HG03039 (cell line): ENCODE results near the gene DPYSL4.

Experiments used
- ATAC-seq: cut with Tn5 transposase; IDR thresholded peaks from one replicate; pipeline ENCODE4 v1.9.1; 2021; ENCODE audit warnings: mild to moderate bottlenecking, moderate library complexity; ENCODE audit not compliant: unreplicated experiment

The DPYSL4 gene

GRCh38 chr10:132192991-132193665 is 6.4 kb downstream of the DPYSL4 start:
- no peak for ATAC-seq

- no peak for ATAC-seq
These were observed 7.3 kb downstream of the DPYSL4 start for GRCh38 chr10:132193907-132194552.

- no peak for ATAC-seq
These were observed 8.0 kb downstream of the DPYSL4 start for GRCh38 chr10:132194726-132195125.

- no peak for ATAC-seq
These were observed 8.8 kb downstream of the DPYSL4 start for GRCh38 chr10:132195366-132196075.

GRCh38 chr10:132196178-132197113 is 9.7 kb downstream of the DPYSL4 start:
- no peak for ATAC-seq

- no peak for ATAC-seq
These were observed 10.7 kb downstream of the DPYSL4 start for GRCh38 chr10:132197271-132198067.

- no peak for ATAC-seq
These were observed 11.3 kb downstream of the DPYSL4 start for GRCh38 chr10:132198068-132198370.

GRCh38 chr10:132198381-132199181 is 11.8 kb downstream of the DPYSL4 start:
- no peak for ATAC-seq

- no peak for ATAC-seq
These were observed 12.6 kb downstream of the DPYSL4 start for GRCh38 chr10:132199268-132199853.

- no peak for ATAC-seq
These were observed 13.1 kb downstream of the DPYSL4 start for GRCh38 chr10:132199854-132200311.

- no peak for ATAC-seq
These were observed 13.8 kb downstream of the DPYSL4 start for GRCh38 chr10:132200344-132201110.

GRCh38 chr10:132201111-132201969 is 14.6 kb downstream of the DPYSL4 start:
- no peak for ATAC-seq

- no peak for ATAC-seq
These were observed 15.6 kb downstream of the DPYSL4 start for GRCh38 chr10:132202070-132202970.

GRCh38 chr10:132203256-132204077 is 16.7 kb downstream of the DPYSL4 start:
- ATAC-seq, result no peak

GRCh38 chr10:132204078-132204780 is 17.5 kb downstream of the DPYSL4 start:
- ATAC-seq, result no peak
